ENCODE measurements around the gene LETM1. TPM values are rescaled to one million over a fixed set of nuclear protein-coding genes. Genes with fewer than 3 reads are reported as not detected.

LETM1 gene
- total and polyA plus RNA-seq, 2 of the 13 experiments (the other 11 are each of a cell fraction or from before 2014, with no cell fraction given) = 9.7 to 41.6 TPM

DNA sequence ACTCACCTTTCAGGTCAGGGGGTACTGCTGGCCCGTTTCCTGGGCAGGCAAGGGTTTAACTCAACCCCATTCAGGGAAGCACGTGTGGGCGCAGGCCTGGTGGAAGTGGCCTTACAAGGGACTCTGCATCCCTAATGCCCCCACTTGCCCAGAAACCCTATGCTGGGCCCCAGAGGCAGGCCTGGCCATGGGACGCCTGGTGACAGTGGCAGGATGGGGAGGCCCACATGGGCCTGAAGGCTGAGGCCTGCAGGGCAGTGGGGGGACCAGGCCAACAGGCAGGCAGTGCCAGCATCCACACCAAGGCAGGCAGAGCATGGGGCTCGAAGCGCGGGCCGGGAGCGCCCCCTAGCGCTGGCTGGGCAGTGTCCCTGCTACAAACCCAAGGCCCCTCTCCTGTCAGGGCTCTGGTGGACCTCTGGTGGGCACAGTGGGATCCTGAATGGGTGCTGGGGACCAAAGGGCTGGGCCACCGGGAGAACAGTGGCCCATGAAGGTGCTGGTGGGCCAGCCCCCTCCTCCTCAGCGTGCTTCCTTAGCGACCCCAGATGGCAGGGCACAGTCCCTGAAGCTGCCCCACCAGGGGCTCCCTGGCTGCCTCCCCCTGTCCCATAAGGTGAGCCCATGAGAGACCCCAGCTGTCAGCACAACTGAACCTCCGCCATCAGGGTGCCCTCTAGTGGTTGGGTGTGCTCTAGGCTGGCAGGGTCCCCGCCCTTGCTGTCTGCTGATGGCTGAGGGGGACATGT lies 46.0 kb downstream of the LETM1 start (continued):
- TF ChIP-seq, protein P1, sequence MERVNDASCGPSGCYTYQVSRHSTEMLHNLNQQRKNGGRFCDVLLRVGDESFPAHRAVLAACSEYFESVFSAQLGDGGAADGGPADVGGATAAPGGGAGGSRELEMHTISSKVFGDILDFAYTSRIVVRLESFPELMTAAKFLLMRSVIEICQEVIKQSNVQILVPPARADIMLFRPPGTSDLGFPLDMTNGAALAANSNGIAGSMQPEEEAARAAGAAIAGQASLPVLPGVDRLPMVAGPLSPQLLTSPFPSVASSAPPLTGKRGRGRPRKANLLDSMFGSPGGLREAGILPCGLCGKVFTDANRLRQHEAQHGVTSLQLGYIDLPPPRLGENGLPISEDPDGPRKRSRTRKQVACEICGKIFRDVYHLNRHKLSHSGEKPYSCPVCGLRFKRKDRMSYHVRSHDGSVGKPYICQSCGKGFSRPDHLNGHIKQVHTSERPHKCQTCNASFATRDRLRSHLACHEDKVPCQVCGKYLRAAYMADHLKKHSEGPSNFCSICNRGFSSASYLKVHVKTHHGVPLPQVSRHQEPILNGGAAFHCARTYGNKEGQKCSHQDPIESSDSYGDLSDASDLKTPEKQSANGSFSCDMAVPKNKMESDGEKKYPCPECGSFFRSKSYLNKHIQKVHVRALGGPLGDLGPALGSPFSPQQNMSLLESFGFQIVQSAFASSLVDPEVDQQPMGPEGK (CRISPR knock-in tag; IDR thresholded peaks at IDR 0.05) = peak; percentile 85
- TF ChIP-seq CHD2 (IDR thresholded peaks at IDR 0.05; ENCODE audit: low read depth, low read length) (0 out of 2 replicates have a peak, but pooled peaks have one; percentile 38), ZSCAN22 (CRISPR knock-in tag; IDR thresholded peaks at IDR 0.05) (no peak), HMGA1 (CRISPR knock-in tag; conservative IDR thresholded peaks at IDR 0.05) (no peak), ZFP1 (CRISPR knock-in tag; IDR thresholded peaks at IDR 0.05) (no peak; the same call in 1 of the 2 replicates), ZNF160 (CRISPR knock-in tag; IDR thresholded peaks at IDR 0.05) (no peak), REL (CRISPR knock-in tag; conservative IDR thresholded peaks at IDR 0.05) (0 out of 2 replicates have a peak, but pooled peaks have one; percentile 75), CBX5 (CRISPR knock-in tag; IDR thresholded peaks at IDR 0.05; ENCODE audit: borderline replicate concordance) (peak; percentile 55; the same call in 1 of the 2 replicates), GPN1 (CRISPR knock-in tag; IDR thresholded peaks at IDR 0.05; ENCODE audit: borderline replicate concordance) (no peak), MED8 (CRISPR knock-in tag; IDR thresholded peaks at IDR 0.05; ENCODE audit: insufficient replicate concordance) (no peak), MBNL3 (CRISPR knock-in tag; conservative IDR thresholded peaks at IDR 0.05) (no peak), SNRNP70 (IDR thresholded peaks at IDR 0.05; ENCODE audit: low read depth, low read length) (no peak), ZNF780A (CRISPR knock-in tag; IDR thresholded peaks at IDR 0.05) (peak; percentile 80; the same call in 1 of the 2 replicates), ZBTB38 (CRISPR knock-in tag; IDR thresholded peaks at IDR 0.05) (peak; percentile 76; the same call in 1 of the 2 replicates), ZNF709 (CRISPR knock-in tag; IDR thresholded peaks at IDR 0.05) (no peak), GFI1 (CRISPR knock-in tag; IDR thresholded peaks at IDR 0.05; ENCODE audit: borderline replicate concordance) (no peak), ZNF460 (CRISPR knock-in tag; IDR thresholded peaks at IDR 0.05; ENCODE audit: borderline replicate concordance) (no peak)
- TF ChIP-seq, protein P2, sequence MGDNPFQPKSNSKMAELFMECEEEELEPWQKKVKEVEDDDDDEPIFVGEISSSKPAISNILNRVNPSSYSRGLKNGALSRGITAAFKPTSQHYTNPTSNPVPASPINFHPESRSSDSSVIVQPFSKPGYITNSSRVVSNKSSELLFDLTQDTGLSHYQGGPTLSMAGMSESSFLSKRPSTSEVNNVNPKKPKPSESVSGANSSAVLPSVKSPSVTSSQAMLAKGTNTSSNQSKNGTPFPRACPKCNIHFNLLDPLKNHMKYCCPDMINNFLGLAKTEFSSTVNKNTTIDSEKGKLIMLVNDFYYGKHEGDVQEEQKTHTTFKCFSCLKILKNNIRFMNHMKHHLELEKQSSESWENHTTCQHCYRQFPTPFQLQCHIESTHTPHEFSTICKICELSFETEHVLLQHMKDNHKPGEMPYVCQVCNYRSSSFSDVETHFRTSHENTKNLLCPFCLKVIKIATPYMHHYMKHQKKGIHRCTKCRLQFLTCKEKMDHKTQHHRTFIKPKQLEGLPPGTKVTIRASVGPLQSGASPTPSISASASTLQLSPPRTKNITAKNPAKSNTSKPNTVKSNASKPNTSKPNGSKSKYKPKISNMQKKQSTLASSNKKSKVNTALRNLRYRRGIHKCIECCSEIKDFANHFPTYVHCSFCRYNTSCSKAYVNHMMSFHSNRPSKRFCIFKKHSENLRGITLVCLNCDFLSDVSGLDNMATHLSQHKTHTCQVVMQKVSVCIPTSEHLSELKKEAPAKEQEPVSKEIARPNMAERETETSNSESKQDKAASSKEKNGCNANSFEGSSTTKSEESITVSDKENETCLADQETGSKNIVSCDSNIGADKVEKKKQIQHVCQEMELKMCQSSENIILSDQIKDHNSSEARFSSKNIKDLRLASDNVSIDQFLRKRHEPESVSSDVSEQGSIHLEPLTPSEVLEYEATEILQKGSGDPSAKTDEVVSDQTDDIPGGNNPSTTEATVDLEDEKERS (CRISPR knock-in tag; IDR thresholded peaks at IDR 0.05) = peak; percentile 68; the same call in 1 of the 2 replicates
- TF ChIP-seq, protein P3, sequence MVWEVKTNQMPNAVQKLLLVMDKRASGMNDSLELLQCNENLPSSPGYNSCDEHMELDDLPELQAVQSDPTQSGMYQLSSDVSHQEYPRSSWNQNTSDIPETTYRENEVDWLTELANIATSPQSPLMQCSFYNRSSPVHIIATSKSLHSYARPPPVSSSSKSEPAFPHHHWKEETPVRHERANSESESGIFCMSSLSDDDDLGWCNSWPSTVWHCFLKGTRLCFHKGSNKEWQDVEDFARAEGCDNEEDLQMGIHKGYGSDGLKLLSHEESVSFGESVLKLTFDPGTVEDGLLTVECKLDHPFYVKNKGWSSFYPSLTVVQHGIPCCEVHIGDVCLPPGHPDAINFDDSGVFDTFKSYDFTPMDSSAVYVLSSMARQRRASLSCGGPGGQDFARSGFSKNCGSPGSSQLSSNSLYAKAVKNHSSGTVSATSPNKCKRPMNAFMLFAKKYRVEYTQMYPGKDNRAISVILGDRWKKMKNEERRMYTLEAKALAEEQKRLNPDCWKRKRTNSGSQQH (CRISPR knock-in tag; IDR thresholded peaks at IDR 0.05; ENCODE audit: low read depth) = no peak
- TF ChIP-seq, protein P4, sequence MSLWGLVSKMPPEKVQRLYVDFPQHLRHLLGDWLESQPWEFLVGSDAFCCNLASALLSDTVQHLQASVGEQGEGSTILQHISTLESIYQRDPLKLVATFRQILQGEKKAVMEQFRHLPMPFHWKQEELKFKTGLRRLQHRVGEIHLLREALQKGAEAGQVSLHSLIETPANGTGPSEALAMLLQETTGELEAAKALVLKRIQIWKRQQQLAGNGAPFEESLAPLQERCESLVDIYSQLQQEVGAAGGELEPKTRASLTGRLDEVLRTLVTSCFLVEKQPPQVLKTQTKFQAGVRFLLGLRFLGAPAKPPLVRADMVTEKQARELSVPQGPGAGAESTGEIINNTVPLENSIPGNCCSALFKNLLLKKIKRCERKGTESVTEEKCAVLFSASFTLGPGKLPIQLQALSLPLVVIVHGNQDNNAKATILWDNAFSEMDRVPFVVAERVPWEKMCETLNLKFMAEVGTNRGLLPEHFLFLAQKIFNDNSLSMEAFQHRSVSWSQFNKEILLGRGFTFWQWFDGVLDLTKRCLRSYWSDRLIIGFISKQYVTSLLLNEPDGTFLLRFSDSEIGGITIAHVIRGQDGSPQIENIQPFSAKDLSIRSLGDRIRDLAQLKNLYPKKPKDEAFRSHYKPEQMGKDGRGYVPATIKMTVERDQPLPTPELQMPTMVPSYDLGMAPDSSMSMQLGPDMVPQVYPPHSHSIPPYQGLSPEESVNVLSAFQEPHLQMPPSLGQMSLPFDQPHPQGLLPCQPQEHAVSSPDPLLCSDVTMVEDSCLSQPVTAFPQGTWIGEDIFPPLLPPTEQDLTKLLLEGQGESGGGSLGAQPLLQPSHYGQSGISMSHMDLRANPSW (CRISPR knock-in tag; IDR thresholded peaks at IDR 0.05; ENCODE audit: borderline replicate concordance) = no peak; the same call in 1 of the 2 replicates
